HepG2 (cell line): ENCODE measurements around the gene PHF3. TPM values are rescaled to one million over a fixed set of nuclear protein-coding genes. Genes with fewer than 3 reads are reported as not detected.
A peak's percentile ranks its signal among the peaks of the same experiment; 100 is the strongest.

Source experiments
- CBX2 ChIP-seq, 2 experiments: fragments of 200-600 bp in 1 of 2; sonication (generic); formaldehyde crosslinking in 1 of 2; IDR thresholded peaks; 2 replicates each; pipeline versions ENCODE4 v1.7.0 to v1.8.1; 2018 to 2022; ENCODE audit warnings: low read depth in 2 of 2, low read length in 1 of 2, mild to moderate bottlenecking in 1 of 2, missing genetic modification reagents in 1 of 2
- CENPT ChIP-seq: sonication (generic); formaldehyde crosslinking; IDR thresholded peaks from 2 replicates; pipeline ENCODE4 v1.8.0; 2022; ENCODE audit warnings: low read depth, mild to moderate bottlenecking, moderate library complexity, missing genetic modification reagents
- JDP2 ChIP-seq: sonication (generic); formaldehyde crosslinking; IDR thresholded peaks from 2 replicates; pipeline ENCODE4 v1.8.1; 2022; ENCODE audit warnings: missing genetic modification reagents, borderline replicate concordance
- KLF11 ChIP-seq: IDR thresholded peaks from 2 replicates; pipeline ENCODE4 v1.6.1; 2016; ENCODE audit warnings: missing compliant biosample characterization
- MTA3 ChIP-seq: sonication (generic); formaldehyde crosslinking; IDR thresholded peaks from 2 replicates; pipeline ENCODE4 v1.4.0; 2020; ENCODE audit warnings: missing genetic modification reagents
- NAIF1 ChIP-seq: sonication (generic); formaldehyde crosslinking; IDR thresholded peaks from 2 replicates; pipeline ENCODE4 v1.5.0; 2020; ENCODE audit warnings: mild to moderate bottlenecking, missing genetic modification reagents, borderline replicate concordance
- REXO4 ChIP-seq: sonication (generic); formaldehyde crosslinking; IDR thresholded peaks from 2 replicates; pipeline ENCODE4 v1.8.0; 2022; ENCODE audit warnings: missing genetic modification reagents, mild to moderate bottlenecking, borderline replicate concordance
- THAP8 ChIP-seq: sonication (generic); formaldehyde crosslinking; IDR thresholded peaks from 2 replicates; pipeline ENCODE4 v1.5.1; 2020; ENCODE audit warnings: missing genetic modification reagents, mild to moderate bottlenecking, borderline replicate concordance
- ZBED4 ChIP-seq: sonication (generic); formaldehyde crosslinking; IDR thresholded peaks from 2 replicates; pipeline ENCODE4 v1.4.0; 2020; ENCODE audit warnings: missing genetic modification reagents, borderline replicate concordance
- ZNF329 ChIP-seq: sonication (generic); formaldehyde crosslinking; IDR thresholded peaks from 2 replicates; pipeline ENCODE4 v1.9.0; 2021; ENCODE audit warnings: low read depth, mild to moderate bottlenecking, missing genetic modification reagents
- ZNF343 ChIP-seq: sonication (generic); formaldehyde crosslinking; IDR thresholded peaks from 2 replicates; pipeline ENCODE4 v1.4.0; 2020; ENCODE audit warnings: mild to moderate bottlenecking, missing genetic modification reagents
- ZNF383 ChIP-seq: sonication (generic); formaldehyde crosslinking; IDR thresholded peaks from 2 replicates; pipeline ENCODE4 v1.4.0; 2020; ENCODE audit warnings: missing genetic modification reagents, mild to moderate bottlenecking, borderline replicate concordance
- ZNF616 ChIP-seq: sonication (generic); formaldehyde crosslinking; IDR thresholded peaks from 2 replicates; pipeline ENCODE4 v1.5.0; 2020; ENCODE audit warnings: low read depth, mild to moderate bottlenecking, missing genetic modification reagents
- ZNF644 ChIP-seq: IDR thresholded peaks from 2 replicates; pipeline ENCODE4 v1.6.1; 2016; ENCODE audit warnings: low read depth
- ZNF709 ChIP-seq: sonication (generic); formaldehyde crosslinking; IDR thresholded peaks from 2 replicates; pipeline ENCODE4 v1.5.0; 2020; ENCODE audit warnings: mild to moderate bottlenecking, missing genetic modification reagents
- ZNF724P ChIP-seq: sonication (generic); formaldehyde crosslinking; IDR thresholded peaks from 2 replicates; pipeline ENCODE4 v1.8.0; 2022; ENCODE audit warnings: missing genetic modification reagents, borderline replicate concordance
- ZNF883 ChIP-seq: sonication (generic); formaldehyde crosslinking; IDR thresholded peaks from 2 replicates; pipeline ENCODE4 v1.5.1; 2020; ENCODE audit warnings: mild to moderate bottlenecking, missing genetic modification reagents; ENCODE audit errors: not compliant biosample characterization
- polyA plus RNA-seq, 8 experiments: library from polyadenylated mRNA; depleted of rRNA in 3 of 8; stranded (reverse) in 7 of 8; unstranded in 1 of 8; fragments of >200 nt; fragmentation: Illumina TruSeq in 4 of 8; extraction: Trizol in 4 of 8; gene quantifications; 2 replicates each; pipeline versions ENCODE4 v1.2.1 to v1.2.3, GENCODE V29; 2011 to 2016; ENCODE audit warnings: low read depth in 4 of 8, missing spikeins in 1 of 8, mixed read lengths in 1 of 8; ENCODE audit not compliant: insufficient read depth in 1 of 8
- total RNA-seq, 5 experiments: library from RNA; depleted of rRNA; stranded (reverse); fragments of >200 nt; fragmentation: Illumina TruSeq; extraction: Trizol; gene quantifications; 2 replicates each; pipeline ENCODE4 v1.2.3, GENCODE V29; 2016; ENCODE audit warnings: low read depth in 1 of 5
- TF ChIP-seq, protein P1 (sequence below): IDR thresholded peaks from 2 replicates; pipeline ENCODE4 v1.6.1; 2016; ENCODE audit warnings: mild to moderate bottlenecking
- TF ChIP-seq, protein P2 (sequence below): sonication (generic); formaldehyde crosslinking; IDR thresholded peaks from 2 replicates; pipeline ENCODE4 v1.9.0; 2021; ENCODE audit warnings: missing genetic modification reagents, borderline replicate concordance
- TF ChIP-seq, protein P3 (sequence below): sonication (generic); formaldehyde crosslinking; IDR thresholded peaks from 2 replicates; pipeline ENCODE4 v1.5.0; 2020; ENCODE audit warnings: missing genetic modification reagents, mild to moderate bottlenecking, borderline replicate concordance

The PHF3 gene
- total and polyA plus RNA-seq, 2 of the 13 experiments (the other 11 are each of a cell fraction or from before 2014, with no cell fraction given): 19.8 to 70.4 TPM

DNA sequence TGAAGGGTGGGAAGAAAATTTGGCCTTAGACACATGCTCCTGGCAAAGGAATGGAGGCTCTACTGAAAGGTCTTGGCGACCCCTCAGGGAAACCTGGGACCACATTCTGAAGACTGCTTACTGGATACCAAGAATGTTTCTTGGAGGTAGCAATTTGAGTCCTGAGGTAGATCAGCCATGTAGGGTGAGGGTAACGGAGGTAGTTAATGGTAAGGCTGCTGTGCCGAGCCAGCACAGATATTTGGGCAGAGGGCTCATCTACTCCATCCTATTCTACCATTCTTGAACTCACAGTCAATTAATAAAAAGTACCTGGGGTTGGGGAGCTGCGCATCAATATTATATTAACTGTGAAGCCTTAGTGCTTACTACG, 401 bp upstream of the PHF3 start (continued):
- TF ChIP-seq CBX2 (IDR thresholded peaks at IDR 0.05; ENCODE audit: low read depth, low read length) (no peak), CBX2 (CRISPR knock-in tag; IDR thresholded peaks at IDR 0.05; ENCODE audit: low read depth) (no peak), ZBED4 (CRISPR knock-in tag) (no peak), NAIF1 (CRISPR knock-in tag) (no peak), ZNF383 (peak; percentile 2; the same call in 1 of the 2 replicates), ZNF883 (CRISPR knock-in tag) (no peak), ZNF329 (CRISPR knock-in tag) (no peak), REXO4 (CRISPR knock-in tag) (no peak), ZNF724P (CRISPR knock-in tag) (no peak), KLF11 (no peak), ZNF709 (CRISPR knock-in tag) (no peak), THAP8 (CRISPR knock-in tag) (no peak), JDP2 (CRISPR knock-in tag) (no peak), ZNF644 (no peak), MTA3 (CRISPR knock-in tag) (no peak), ZNF616 (CRISPR knock-in tag) (no peak), ZNF343 (no peak), CENPT (CRISPR knock-in tag) (no peak)
- TF ChIP-seq, protein P1, sequence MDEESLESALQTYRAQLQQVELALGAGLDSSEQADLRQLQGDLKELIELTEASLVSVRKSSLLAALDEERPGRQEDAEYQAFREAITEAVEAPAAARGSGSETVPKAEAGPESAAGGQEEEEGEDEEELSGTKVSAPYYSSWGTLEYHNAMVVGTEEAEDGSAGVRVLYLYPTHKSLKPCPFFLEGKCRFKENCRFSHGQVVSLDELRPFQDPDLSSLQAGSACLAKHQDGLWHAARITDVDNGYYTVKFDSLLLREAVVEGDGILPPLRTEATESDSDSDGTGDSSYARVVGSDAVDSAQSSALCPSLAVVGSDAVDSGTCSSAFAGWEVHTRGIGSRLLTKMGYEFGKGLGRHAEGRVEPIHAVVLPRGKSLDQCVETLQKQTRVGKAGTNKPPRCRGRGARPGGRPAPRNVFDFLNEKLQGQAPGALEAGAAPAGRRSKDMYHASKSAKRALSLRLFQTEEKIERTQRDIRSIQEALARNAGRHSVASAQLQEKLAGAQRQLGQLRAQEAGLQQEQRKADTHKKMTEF (CRISPR knock-in tag): no peak
- TF ChIP-seq, protein P2, sequence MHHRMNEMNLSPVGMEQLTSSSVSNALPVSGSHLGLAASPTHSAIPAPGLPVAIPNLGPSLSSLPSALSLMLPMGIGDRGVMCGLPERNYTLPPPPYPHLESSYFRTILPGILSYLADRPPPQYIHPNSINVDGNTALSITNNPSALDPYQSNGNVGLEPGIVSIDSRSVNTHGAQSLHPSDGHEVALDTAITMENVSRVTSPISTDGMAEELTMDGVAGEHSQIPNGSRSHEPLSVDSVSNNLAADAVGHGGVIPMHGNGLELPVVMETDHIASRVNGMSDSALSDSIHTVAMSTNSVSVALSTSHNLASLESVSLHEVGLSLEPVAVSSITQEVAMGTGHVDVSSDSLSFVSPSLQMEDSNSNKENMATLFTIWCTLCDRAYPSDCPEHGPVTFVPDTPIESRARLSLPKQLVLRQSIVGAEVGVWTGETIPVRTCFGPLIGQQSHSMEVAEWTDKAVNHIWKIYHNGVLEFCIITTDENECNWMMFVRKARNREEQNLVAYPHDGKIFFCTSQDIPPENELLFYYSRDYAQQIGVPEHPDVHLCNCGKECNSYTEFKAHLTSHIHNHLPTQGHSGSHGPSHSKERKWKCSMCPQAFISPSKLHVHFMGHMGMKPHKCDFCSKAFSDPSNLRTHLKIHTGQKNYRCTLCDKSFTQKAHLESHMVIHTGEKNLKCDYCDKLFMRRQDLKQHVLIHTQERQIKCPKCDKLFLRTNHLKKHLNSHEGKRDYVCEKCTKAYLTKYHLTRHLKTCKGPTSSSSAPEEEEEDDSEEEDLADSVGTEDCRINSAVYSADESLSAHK (CRISPR knock-in tag): no peak
- TF ChIP-seq, protein P3, sequence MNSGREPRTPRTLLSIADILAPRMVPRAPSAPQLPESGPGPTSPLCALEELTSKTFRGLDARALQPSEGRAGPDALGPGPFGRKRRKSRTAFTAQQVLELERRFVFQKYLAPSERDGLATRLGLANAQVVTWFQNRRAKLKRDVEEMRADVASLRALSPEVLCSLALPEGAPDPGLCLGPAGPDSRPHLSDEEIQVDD (CRISPR knock-in tag): no peak
